C4-2B (cell line): Measurements from ENCODE around the gene MYH10.

Experiments
- CTCF ChIP-seq: fragments of 450-650 bp; conservative IDR thresholded peaks from 2 replicates; pipeline ENCODE4 v1.5.1; 2017; ENCODE audit warnings: mild to moderate bottlenecking
- ZFX ChIP-seq: fragments of 450-650 bp; IDR thresholded peaks from 2 replicates; pipeline ENCODE4 v1.6.1; 2017

GRCh38 chr17:8557176-8557806, 73.2 kb downstream of the MYH10 start:
- TF ChIP-seq CTCF (no peak), ZFX (no peak)
